Testis (tissue), 2 donors: ENCODE measurements around the gene GALNT9.

Experiments
- CTCF ChIP-seq, 3 experiments: fragments of 450-650 bp in 2 of 3; fragments of 200-600 bp in 1 of 3; sonication (generic) in 1 of 3; IDR thresholded peaks; one replicate each; pipeline ENCODE4 v1.5.1; 2016 to 2019; ENCODE audit warnings: antibody characterized with exemption in 3 of 3, mild to moderate bottlenecking in 2 of 3, moderate library complexity in 1 of 3
- POLR2A ChIP-seq: fragments of 450-650 bp; IDR thresholded peaks from one replicate; pipeline ENCODE4 v1.6.1; 2017; ENCODE audit warnings: antibody characterized with exemption, mild to moderate bottlenecking, moderate library complexity

GRCh38 chr12:132314516-132315233, 14.7 kb downstream of the GALNT9 start:
- no peak for TF ChIP-seq CTCF (IDR thresholded peaks at IDR 0.05)
- TF ChIP-seq POLR2A: no peak
